Amniotic epithelial cell (primary cell): ENCODE data around the gene STARD9.
A peak's percentile ranks its signal among the peaks of the same experiment; 100 is the strongest.
"Not testable (repeated sequence)": the region's sequence is repeated elsewhere in the genome, so short reads cannot be mapped to it uniquely, and the experiment has no call there.

Source experiments
- DNase-seq: peaks from one replicate; pipeline ENCODE4 v3.0.0-alpha.2; 2010; ENCODE audit warnings: low read depth

Gene STARD9

GRCh38 chr15:42729409-42729808 lies 154.0 kb downstream of the STARD9 start:
- DNase-seq, result no peak

- no peak for DNase-seq
Measured at GRCh38 chr15:42730135-42730534, 154.7 kb downstream of the STARD9 start.

DNA sequence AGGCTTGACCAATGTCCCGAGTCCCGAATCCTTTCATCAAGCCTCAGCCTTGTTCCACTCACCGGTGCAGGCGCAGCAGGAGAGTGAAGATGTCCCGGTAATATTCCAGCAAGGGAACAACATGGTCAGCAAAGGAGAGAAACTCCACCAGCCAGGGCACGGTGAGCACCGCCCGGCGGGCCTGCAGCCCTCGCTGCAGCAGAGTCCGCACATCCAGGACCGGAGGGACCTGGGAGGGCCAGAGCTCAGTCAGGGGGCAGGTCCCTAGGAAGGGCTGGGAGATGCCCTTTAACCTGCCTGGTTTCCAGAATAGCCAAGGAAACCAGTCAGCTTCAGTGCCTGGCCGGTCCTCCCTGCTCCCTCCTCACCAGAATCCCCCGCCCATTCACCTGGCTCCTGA lies 155.1 kb downstream of the STARD9 start:
- no peak for DNase-seq

DNA sequence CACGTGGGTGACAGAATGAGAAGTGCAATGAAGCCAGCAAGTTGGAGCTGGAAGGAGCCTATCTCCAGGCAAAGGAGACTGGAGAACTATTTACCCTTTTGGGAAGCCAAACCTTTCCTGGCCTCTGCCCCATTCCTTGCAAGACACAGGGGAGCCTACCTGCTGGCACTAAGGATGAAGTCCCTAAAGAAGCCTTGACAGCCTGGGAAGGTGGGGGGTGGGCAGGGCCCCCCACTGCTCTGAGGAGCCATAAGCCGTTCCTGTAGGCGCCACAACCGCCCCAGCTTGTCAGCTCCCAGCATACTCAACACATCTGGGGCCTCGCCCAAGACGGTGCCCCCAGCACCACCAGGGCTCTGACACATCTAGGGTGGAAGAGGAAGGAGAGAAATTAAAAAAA lies 156.1 kb downstream of the STARD9 start:
- no peak for DNase-seq

DNA sequence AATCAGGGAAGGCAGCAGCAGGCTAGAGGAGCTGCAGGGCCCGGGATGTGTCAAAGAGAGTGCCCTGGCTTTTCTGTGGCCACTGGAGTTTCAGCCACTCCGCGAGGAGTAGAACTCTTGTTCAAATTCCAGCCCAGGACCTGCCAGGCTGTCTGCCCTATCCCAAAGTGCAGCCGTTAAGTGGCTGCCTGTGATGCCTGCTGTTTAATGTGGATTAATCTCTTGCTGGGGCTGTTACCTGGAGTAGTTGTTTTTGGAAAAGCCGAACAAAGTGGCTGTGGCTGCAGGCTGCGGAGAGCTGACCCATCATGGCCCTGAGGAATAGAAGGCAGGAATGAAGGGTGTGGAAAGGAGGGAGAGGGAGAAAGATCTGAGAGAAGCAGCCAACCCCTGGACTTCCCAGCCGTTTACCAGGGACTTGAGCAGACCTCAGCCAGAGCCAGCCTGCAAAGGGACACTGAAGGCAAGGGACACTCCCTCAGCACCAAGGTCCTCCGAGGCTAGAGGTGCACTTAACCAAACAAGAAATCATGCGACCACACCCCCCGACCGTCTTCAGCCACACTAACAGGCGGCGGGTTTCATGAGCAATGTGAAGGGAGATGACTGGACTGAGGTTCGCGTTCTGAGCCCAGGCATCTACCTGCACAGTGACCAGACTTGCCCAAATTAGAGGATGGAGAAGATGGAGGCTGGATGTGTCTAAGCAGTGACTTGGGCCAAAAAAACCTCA lies 156.9 kb downstream of the STARD9 start:
- no peak for DNase-seq

GRCh38 chr15:42733027-42733426 lies 157.6 kb downstream of the STARD9 start:
- DNase-seq, result no peak

GRCh38 chr15:42734076-42734672 lies 158.8 kb downstream of the STARD9 start:
- DNase-seq, result no peak

GRCh38 chr15:42735382-42736165 lies 160.2 kb downstream of the STARD9 start:
- no peak for DNase-seq

- no peak for DNase-seq
Measured at GRCh38 chr15:42736178-42736792, 160.9 kb downstream of the STARD9 start.

DNA sequence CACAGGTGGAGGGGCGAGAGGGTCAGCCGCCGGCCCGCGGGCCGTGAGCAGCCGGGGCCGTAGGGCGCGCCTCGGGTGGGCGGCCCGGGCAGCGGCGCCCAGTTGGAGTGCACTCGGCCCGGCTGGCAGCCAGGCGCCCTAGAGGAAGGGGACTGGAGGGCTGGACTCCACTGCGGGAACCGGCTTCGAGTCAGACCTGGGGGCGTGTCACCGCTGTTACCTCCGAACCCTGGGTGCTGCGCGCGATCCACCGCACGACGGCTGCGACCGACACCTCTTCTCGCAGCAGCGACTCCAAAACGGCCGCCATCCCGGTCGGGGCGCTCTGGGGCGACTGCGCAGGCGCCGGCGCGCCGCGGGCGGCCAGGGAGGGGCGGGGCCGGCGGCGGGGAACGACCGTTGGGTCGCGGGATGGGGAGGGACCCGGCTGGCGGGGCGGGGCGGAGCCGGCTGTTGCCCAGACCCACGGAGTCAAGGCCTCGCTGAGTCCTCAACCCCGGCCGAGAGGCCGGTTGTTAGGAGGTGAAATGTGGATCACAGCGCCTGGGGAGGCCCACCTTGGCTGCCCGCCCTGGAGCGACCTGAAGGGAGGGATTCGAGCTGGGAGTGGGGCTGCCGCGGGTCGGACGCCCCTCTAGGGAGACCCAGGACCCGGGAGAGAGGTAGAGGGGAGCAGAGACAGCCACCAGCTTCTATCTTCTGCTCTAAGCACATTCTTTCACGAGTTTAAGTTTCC lies 161.6 kb downstream of the STARD9 start, which contains the start of gene CDAN1:
CDAN1 (minus strand) TSS at position 336 of the 736 bp plus-strand sequence; CDS start at position 310, 26 bp downstream.
- DNase-seq, result peak; percentile 71

GRCh38 chr15:42737529-42738328 lies 162.3 kb downstream of the STARD9 start:
- no peak for DNase-seq

DNA sequence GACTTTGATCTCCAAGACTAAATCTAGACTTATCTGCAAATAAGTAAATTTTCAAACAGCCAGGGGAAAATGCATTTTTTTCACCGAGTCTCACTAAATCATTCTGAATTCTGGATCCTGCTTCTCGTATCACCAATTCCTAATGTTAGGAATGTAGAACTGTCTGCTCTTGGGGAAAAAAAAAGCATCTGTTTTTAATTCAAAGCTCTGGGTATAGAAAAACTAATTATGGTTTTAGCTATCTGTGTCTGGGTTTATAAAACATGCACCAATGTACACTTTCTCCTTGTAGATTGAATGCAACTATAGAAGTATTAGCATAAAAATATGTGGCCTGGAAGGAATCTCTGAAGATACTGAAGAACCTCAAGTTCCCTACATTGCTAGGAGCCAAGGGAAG lies 166.3 kb downstream of the STARD9 start:
- DNase-seq, result no peak

DNA sequence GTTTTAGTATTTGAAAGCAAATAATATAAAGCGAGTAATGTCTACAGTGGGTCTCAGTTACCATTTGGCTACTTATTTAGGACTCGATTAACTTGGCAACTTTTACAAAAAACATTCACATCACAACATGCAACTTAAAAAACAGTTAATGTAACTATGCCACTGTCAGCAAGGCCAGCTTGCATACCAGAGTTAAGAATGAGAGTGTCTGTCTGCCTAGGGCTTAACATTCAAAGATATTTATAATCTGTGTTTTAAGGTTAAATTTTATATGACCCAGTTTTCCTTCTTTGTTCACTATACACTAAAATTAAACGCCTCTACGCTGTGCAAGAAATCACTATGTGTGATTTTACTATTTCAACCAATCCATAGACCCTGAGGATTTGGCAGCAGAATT lies 166.7 kb downstream of the STARD9 start:
- DNase-seq, result no peak

DNA sequence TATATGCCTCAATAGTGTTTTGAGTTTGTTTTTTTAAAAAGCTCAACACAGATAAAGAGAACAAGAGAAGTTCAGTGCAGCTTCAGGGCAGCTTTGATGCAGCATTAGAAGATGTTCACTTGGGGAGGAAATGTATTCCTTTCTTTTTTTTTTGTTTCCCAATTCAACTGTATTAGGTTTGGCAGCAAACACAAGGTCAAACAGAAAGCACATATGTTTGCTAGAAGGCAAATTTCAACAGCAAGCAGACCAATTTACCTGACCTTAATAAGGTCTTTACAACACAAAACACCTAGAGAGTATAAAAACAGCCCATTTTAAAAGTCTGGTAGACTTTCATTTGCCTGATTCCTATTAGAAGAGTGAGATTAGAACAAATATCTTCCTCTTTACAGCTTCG lies 168.8 kb downstream of the STARD9 start:
- DNase-seq, result no peak

- no peak for DNase-seq
Measured at GRCh38 chr15:42749266-42749665, 173.9 kb downstream of the STARD9 start.

DNA sequence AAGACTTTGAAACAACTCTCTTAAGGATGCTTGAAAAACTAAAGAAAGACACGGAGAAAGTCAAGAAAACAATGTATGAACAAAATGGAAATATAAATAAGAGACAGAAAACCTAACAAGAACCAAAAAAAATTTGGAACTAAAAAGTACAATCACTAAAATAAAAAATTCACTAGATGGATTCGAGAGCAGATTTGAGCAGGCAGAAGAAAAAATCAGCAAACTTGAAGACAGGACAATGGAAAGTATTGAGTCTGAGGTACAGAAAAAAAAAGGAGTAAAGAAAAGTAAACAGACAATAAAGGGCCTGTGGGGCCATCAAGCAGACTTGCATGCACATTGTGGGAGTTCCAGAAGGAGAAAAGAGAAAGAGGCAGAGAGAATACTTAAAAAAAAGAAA lies 174.9 kb downstream of the STARD9 start:
- DNase-seq, result no peak

DNA sequence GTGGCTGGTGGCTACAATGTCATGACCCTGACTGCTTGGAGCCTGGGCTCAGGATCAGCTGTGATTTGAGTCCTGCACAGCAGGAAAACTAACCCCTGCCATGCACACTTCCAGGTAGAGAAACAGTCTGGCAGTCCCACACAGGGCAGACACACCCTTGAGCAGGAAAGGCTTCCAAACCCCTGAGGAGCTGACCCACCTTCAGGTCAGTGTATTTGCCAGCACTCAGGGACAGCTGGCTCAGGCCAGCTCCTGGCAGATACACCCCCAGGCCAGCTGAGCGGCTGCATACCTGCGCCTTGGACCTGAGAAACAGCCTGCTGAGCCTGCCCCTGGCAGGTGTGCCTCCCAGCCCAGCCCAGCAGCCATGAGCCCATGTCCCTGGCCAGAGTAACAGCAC lies 183.7 kb downstream of the STARD9 start:
- DNase-seq, result no peak

DNA sequence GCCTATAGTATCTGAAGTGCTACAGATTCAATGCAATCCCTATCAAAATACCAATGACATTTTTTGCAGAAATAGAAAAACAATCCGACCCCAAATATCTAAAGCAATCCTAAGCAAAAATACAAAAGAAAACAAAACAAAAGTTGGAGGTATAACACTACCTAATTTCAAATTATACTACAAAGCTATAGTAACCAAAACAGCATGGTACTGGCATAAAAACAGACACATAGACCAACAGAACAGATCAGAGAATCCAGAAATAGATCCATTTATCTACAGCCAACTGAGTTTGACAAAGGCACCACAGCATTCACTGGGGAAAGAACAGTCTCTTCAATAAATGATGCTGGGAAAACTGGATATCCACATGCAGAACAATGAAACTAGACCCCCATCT lies 185.4 kb downstream of the STARD9 start:
- DNase-seq, result no peak

- not testable (repeated sequence) for DNase-seq
Measured at GRCh38 chr15:42761813-42762212, 186.4 kb downstream of the STARD9 start.

- DNase-seq, result peak; percentile 36
Measured at GRCh38 chr15:42764154-42764731, 188.8 kb downstream of the STARD9 start.

DNA sequence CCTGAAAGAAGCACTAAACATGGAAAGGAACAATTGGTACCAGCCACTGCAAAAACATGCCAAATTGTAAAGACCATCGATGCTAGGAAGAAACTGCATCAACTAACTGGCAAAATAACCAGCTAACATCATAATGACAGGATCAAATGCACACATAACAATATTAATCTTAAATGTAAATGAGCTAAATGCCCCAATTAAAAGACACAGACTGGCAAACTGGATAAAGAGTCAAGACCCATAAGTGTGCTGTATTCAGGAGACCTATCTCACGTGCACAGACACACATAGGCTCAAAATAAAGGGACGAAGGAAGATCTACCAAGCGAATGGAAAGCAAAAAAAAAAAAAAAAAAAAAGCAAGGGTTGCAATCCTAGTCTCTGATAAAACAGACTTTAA lies 190.7 kb downstream of the STARD9 start:
- not testable (repeated sequence) for DNase-seq
